GM19043 (cell line): ENCODE results near the gene TRMT2A.

ENCODE experiments used
- ATAC-seq: cut with Tn5 transposase; IDR thresholded peaks from one replicate; pipeline ENCODE4 v1.9.1; 2021; ENCODE audit warnings: low read depth; ENCODE audit not compliant: unreplicated experiment

TRMT2A gene

GRCh38 chr22:20107951-20108756 is 8.9 kb downstream of the TRMT2A start:
- ATAC-seq: no peak

GRCh38 chr22:20107471-20107901 is 9.5 kb downstream of the TRMT2A start:
- no peak for ATAC-seq

GRCh38 chr22:20106849-20107237 is 10.2 kb downstream of the TRMT2A start:
- no peak for ATAC-seq

GRCh38 chr22:20106205-20106848 is 10.7 kb downstream of the TRMT2A start:
- no peak for ATAC-seq

GRCh38 chr22:20105456-20106204 is 11.4 kb downstream of the TRMT2A start:
- ATAC-seq: no peak

GRCh38 chr22:20102203-20102780 is 14.7 kb downstream of the TRMT2A start:
- no peak for ATAC-seq

- ATAC-seq: no peak
Measured at GRCh38 chr22:20101638-20102037, 15.4 kb downstream of the TRMT2A start.

GRCh38 chr22:20099099-20099711 is 17.8 kb downstream of the TRMT2A start:
- no peak for ATAC-seq

- no peak for ATAC-seq
Measured at GRCh38 chr22:20096574-20097420, 20.2 kb downstream of the TRMT2A start.

- no peak for ATAC-seq
Measured at GRCh38 chr22:20095521-20095920, 21.5 kb downstream of the TRMT2A start.

GRCh38 chr22:20094197-20094807 is 22.7 kb downstream of the TRMT2A start:
- no peak for ATAC-seq

GRCh38 chr22:20093418-20094196 is 23.4 kb downstream of the TRMT2A start:
- no peak for ATAC-seq

GRCh38 chr22:20092477-20092854 is 24.6 kb downstream of the TRMT2A start:
- no peak for ATAC-seq

GRCh38 chr22:20091690-20092476 is 25.1 kb downstream of the TRMT2A start:
- no peak for ATAC-seq

GRCh38 chr22:20090730-20091240 is 26.2 kb downstream of the TRMT2A start:
- ATAC-seq: no peak

GRCh38 chr22:20089977-20090729 is 26.9 kb downstream of the TRMT2A start:
- ATAC-seq: no peak
